Measurements from ENCODE around the gene MAEA.

Gene MAEA

GRCh38 chr4:1338752-1339414 lies 49.2 kb downstream of the MAEA start:
- DNase-seq, result no peak

- DNase-seq, result no peak
These were observed 49.8 kb downstream of the MAEA start for GRCh38 chr4:1339489-1339888.

GRCh38 chr4:1340181-1340747 lies 50.6 kb downstream of the MAEA start:
- DNase-seq, result no peak

- DNase-seq, result no peak
These were observed 51.2 kb downstream of the MAEA start for GRCh38 chr4:1340861-1341260.

- DNase-seq, result no peak
These were observed 52.3 kb downstream of the MAEA start for GRCh38 chr4:1342003-1342402.

- DNase-seq, result no peak
These were observed 55.0 kb downstream of the MAEA start for GRCh38 chr4:1344696-1345095.

GRCh38 chr4:1345903-1346780 lies 56.5 kb downstream of the MAEA start:
- DNase-seq, result peak; percentile 3

- DNase-seq, result peak; percentile 96
These were observed 57.2 kb downstream of the MAEA start, which contains the start of gene UVSSA for GRCh38 chr4:1346781-1347409. Gene UVSSA (plus strand): TSS chr4:1347208. CDS start chr4:1348092, 884 bp downstream.

- DNase-seq, result peak; percentile 71
These were observed 57.7 kb downstream of the MAEA start for GRCh38 chr4:1347410-1347864.

- DNase-seq, result no peak
These were observed 58.4 kb downstream of the MAEA start for GRCh38 chr4:1348014-1348513.

- DNase-seq, result no peak
These were observed 59.1 kb downstream of the MAEA start for GRCh38 chr4:1348746-1349145.

GRCh38 chr4:1349359-1350168 lies 59.9 kb downstream of the MAEA start:
- no peak for DNase-seq

- DNase-seq, result no peak
These were observed 60.5 kb downstream of the MAEA start for GRCh38 chr4:1350169-1350520.

- DNase-seq, result peak; percentile 47
These were observed 62.3 kb downstream of the MAEA start for GRCh38 chr4:1351854-1352566.

GRCh38 chr4:1352567-1352900 lies 62.8 kb downstream of the MAEA start:
- DNase-seq, result no peak

GRCh38 chr4:1353186-1354055 lies 63.7 kb downstream of the MAEA start:
- DNase-seq, result no peak

- DNase-seq, result no peak
These were observed 64.7 kb downstream of the MAEA start for GRCh38 chr4:1354136-1354982.

- DNase-seq, result no peak
These were observed 65.2 kb downstream of the MAEA start for GRCh38 chr4:1354983-1355275.

- no peak for DNase-seq
These were observed 65.7 kb downstream of the MAEA start for GRCh38 chr4:1355378-1355777.
